Measurements from ENCODE around the gene PEX11G. TPM values are rescaled to one million over a fixed set of nuclear protein-coding genes. Genes with fewer than 3 reads are reported as not detected.
"Not testable (repeated sequence)": the region's sequence is repeated elsewhere in the genome, so short reads cannot be mapped to it uniquely, and the experiment has no call there.

Gene PEX11G
- total RNA-seq, 2 donors from 2014 or later = 0.27 to 0.74 TPM

DNA sequence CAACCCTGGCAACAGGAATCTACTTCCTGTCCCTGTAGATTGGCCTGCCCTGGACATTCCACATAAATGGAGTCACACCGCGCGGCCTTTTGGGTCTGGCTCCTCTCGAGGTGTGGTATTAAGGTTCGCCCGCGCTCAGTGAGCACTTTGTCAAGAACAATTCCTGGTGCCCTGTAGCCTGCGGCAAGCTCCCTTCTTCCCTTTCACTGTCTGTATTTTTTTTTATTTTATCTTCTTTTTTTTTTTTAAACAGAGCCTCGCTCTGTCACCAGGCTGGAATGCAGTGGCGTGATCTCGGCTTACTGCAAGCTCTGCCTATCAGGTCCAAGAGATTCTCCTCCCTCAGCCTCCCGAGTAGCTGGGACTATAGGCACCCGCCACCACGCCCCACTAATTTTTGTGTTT lies 28.3 kb downstream of the PEX11G start:
- Mint-ChIP-seq H3K27ac (peak overlapping the region in 1 of 2 donors; percentile 86), H3K36me3 (peaks cover 4 to 10% of the 10 kb centered on the region in 2 donors), H3K9me3 (peaks cover 0 to 2% of the 10 kb centered on the region in 2 donors)
- ATAC-seq (no peak), DNase-seq (ENCODE audit: low spot score in 2 of 2) (no peak)

DNA sequence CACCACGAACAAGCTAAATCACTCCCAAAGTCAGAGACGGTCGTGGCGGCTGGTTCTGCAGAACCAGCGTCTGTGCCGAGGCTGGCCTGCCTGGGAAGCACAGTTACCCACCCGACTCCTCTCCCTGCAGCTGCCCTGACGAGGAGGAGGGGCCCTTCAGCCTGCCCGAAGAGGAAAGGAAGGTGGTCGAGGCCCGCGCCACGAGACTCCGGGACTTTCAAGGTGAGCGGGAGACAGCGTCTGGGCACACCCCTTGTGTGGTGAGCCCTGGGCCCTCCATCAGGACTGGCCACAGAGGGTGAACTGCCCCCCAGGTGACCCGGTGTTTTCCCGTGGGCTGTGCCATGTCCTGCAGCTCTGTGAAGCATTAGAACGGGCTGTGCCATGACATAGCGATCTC lies 29.1 kb downstream of the PEX11G start:
- H3K27ac Mint-ChIP-seq = peak overlapping the region; percentile 64 to 95
- H3K9me3 Mint-ChIP-seq = peaks cover 0 to 9% of the 10 kb centered on the region in 2 donors
- DNase-seq (ENCODE audit: low spot score in 2 of 2) = no peak
- peaks cover 12 to 18% of the 10 kb centered on the region in 2 donors for H3K36me3 Mint-ChIP-seq
- ATAC-seq = no peak

GRCh38 chr19:7458675-7459074 lies 30.2 kb downstream of the PEX11G start:
- H3K9me3 Mint-ChIP-seq = peaks cover 9 to 14% of the 10 kb centered on the region in 2 donors
- no peak for ATAC-seq
- H3K27ac Mint-ChIP-seq = peak overlapping the region; percentile 64 to 95
- no peak for DNase-seq (ENCODE audit: low spot score in 2 of 2)
- peaks cover 23 to 28% of the 10 kb centered on the region in 2 donors for H3K36me3 Mint-ChIP-seq

- Mint-ChIP-seq H3K27ac (no peak overlapping the region), H3K36me3 (peaks cover 25 to 35% of the 10 kb centered on the region in 2 donors), H3K9me3 (peaks cover 12 to 18% of the 10 kb centered on the region in 2 donors)
- DNase-seq (ENCODE audit: low spot score in 2 of 2) (no peak), ATAC-seq (peak in 1 of 2 donors; percentile 20)
Observed at GRCh38 chr19:7456964-7457541, 31.8 kb downstream of the PEX11G start.

DNA sequence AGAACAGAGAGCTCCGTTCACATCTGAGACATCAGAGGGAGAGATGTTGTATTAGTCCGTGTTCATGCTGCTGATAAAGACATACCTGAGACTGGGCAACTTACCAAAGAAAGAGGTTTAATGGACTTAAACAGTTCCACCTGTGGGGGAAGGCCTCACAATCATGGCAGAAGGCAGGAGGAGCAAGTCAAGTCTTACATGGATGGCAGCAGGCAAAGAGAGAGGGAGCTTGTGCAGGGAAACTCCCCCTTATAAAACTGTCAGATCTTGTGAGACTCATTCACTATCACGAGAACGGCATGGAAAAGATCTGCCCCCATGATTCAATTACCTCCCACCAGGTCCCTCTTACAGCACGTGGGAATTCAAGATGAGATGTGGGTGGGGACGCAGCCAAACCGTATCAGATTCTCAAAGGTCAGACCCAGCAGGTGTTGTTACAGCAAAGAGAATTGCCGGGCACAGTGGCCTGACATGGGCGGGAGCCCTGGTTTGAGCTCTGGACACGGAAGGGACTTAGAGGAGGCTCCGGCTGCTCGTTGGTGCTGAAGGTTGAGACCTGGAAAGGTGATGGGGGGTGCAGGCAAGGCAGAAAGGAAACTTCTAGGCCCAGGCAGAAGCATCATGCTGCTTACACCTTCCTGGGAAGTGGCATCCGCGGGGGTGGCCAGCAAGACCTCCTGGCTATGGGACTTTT lies 33.1 kb downstream of the PEX11G start:
- Mint-ChIP-seq H3K27ac (peak overlapping the region; percentile 18 to 88), H3K36me3 (peaks cover 25 to 35% of the 10 kb centered on the region in 2 donors)

GRCh38 chr19:7454998-7455397 lies 33.8 kb downstream of the PEX11G start:
- DNase-seq (ENCODE audit: low spot score in 2 of 2) (no peak), ATAC-seq (no peak)
- Mint-ChIP-seq H3K36me3 (peaks cover 25 to 35% of the 10 kb centered on the region in 2 donors), H3K27ac (peak overlapping the region; percentile 18 to 88), H3K9me3 (peaks cover 12 to 27% of the 10 kb centered on the region in 2 donors)

More for the DNA sequence above, 33.1 kb downstream of the PEX11G start:
- peaks cover 12 to 20% of the 10 kb centered on the region in 2 donors for H3K9me3 Mint-ChIP-seq
- no peak for DNase-seq (ENCODE audit: low spot score in 2 of 2)
- ATAC-seq = no peak

DNA sequence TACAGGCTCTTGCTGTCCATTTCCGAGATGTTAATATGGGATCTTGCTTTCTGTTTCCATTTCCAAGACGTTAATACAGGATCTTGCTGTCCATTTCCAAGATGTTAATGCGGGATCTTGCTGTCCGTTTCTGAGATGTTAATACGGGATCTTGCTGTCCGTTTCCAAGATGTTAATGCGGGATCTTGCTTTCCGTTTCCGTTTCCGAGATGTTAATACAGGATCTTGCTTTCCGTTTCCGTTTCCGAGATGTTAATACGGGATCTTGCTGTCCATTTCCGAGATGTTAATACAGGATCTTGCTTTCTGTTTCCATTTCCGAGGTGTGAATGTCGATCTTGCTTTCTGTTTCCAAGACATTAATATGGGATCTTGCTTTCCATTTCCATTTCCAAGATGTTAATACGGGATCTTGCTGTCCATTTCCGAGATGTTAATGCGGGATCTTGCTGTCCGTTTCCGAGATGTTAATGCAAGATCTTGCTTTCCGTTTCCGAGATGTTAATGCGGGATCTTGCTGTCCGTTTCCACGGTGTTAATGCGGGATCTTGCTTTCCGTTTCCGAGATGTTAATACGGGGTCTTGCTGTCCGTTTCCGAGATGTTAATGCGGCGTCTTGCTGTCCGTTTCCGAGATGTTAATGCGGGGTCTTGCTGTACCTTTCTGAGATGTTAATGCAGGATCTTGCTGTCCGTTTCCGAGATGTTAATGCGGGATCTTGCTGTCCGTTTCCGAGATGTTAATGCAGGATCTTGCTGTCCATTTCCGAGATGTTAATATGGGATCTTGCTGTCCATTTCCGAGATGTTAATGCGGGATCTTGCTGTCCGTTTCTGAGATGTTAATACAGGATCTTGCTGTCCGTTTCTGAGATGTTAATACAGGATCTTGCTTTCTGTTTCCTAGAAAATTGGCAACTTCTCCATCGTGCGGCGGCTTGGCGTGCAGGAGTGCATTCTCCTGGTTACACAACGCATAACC lies 38.3 kb downstream of the PEX11G start:
- no peak for ATAC-seq
- Mint-ChIP-seq H3K9me3 (peaks cover 12 to 25% of the 10 kb centered on the region in 2 donors), H3K36me3 (peaks cover 25% of the 10 kb centered on the region in 2 donors), H3K27ac (no peak overlapping the region)
- no peak for DNase-seq (ENCODE audit: low spot score in 2 of 2)

DNA sequence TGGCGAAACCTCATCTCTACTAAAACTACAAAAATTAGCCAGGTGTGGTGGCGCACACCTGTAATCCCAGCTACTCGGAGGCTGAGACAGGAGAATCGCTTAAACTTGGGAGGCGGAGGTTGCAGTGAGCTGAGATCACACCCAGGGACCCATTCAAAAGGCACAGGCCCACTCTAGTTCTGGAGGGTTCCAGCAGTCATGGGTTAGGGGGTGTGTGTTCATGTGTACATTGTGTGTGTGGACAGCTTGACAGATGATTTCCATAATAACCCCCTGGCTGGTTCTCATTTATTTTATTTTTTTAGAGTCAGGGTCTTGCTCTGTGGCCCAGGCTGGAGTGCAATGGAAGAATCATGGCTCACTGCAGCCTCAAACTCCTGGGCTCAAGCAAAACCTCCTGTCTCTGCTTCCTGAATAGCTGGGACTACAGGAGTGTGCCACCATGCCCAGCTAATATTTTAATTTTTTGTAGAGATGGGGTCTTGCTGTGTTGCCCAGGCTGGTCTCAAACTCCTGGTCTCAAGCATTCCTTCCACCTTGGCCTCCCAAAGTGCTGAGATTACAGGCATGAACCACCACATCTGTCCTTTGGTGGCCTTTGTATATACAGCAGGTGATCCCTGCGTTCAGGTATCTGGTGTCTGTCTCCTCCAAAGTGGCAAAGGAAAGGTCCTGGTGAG lies 39.3 kb downstream of the PEX11G start:
- Mint-ChIP-seq H3K36me3 (peaks cover 15% of the 10 kb centered on the region in 2 donors), H3K27ac (peak overlapping the region in 1 of 2 donors; percentile 57), H3K9me3 (peaks cover 11 to 17% of the 10 kb centered on the region in 2 donors)
- ATAC-seq = peak in 1 of 2 donors; percentile 35
- DNase-seq (ENCODE audit: low spot score in 2 of 2) = not testable (repeated sequence)

GRCh38 chr19:7447648-7448047 lies 41.2 kb downstream of the PEX11G start:
- H3K36me3 Mint-ChIP-seq = no peaks in the 10 kb centered on the region
- DNase-seq (ENCODE audit: low spot score in 2 of 2) (no peak), ATAC-seq (no peak)
- peaks cover 0 to 10% of the 10 kb centered on the region in 2 donors for H3K9me3 Mint-ChIP-seq
- H3K27ac Mint-ChIP-seq = no peak overlapping the region

DNA sequence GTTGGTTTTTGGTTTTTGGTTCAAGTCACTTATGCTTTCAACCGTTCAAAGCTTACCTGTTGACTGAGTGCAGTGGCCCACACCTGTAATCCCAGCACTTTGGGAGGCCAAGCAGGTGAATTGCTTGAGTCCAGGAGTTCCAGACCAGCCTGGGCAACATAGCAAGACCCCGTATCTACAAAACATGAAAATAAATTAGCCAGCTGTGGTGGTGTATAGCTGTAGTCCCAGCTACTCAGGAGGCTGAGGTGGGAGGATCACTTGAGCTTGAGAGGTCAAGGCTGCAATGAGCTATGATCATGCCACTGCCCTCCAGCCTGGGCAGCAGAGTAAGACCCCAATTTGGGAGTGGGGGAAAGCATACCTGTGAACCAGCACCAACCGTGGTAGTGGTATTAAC lies 43.7 kb downstream of the PEX11G start:
- peak overlapping the region; percentile 50 to 53 for H3K27ac Mint-ChIP-seq
- no peaks in the 10 kb centered on the region for H3K36me3 Mint-ChIP-seq
- DNase-seq (ENCODE audit: low spot score in 2 of 2) = no peak
- peaks cover 0 to 1% of the 10 kb centered on the region in 2 donors for H3K9me3 Mint-ChIP-seq
- no peak for ATAC-seq

GRCh38 chr19:7444042-7444441 lies 44.8 kb downstream of the PEX11G start:
- ATAC-seq (no peak), DNase-seq (ENCODE audit: low spot score in 2 of 2) (no peak)
- H3K36me3 Mint-ChIP-seq = no peaks in the 10 kb centered on the region
- H3K9me3 Mint-ChIP-seq = no peaks in the 10 kb centered on the region
- peak overlapping the region in 1 of 2 donors; percentile 53 for H3K27ac Mint-ChIP-seq

- Mint-ChIP-seq H3K27ac (peak overlapping the region; percentile 78 to 81), H3K9me3 (no peaks in the 10 kb centered on the region), H3K36me3 (no peaks in the 10 kb centered on the region)
- ATAC-seq (no peak), DNase-seq (ENCODE audit: low spot score in 2 of 2) (no peak)
Observed at GRCh38 chr19:7442423-7442822, 46.4 kb downstream of the PEX11G start.

DNA sequence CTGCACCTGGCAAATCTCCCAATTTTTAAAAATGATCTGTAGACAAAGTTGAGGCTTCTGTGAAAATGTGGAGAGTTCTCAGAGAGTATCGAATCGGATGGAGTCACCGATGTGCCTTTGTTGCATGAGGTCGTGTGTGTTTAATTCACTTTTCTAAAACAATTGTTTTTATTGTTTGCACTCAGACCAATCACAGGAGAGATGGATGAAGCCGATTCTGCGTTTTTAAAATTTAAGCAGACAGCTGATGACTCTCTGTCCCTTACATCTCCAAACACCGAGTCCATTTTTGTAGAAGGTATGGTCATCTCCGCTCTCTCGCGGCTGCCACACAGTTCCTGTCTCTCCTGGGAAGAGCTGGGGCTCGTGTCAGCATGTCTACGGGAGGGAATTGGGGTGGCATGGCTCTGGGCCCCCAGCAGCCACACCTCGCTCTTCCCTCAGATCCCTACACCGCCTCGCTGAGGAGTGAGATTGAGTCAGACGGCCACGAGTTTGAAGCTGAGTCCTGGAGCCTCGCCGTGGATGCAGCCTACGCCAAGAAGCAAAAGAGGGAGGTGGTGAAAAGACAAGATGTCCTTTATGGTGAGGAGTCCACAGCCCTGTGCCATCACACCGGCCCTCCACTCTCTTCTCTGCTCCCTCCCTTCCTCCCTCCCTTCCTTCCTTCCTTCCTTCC lies 47.2 kb downstream of the PEX11G start:
- Mint-ChIP-seq H3K9me3 (no peaks in the 10 kb centered on the region), H3K27ac (peak overlapping the region; percentile 14 to 78), H3K36me3 (no peaks in the 10 kb centered on the region)
- ATAC-seq = no peak
- DNase-seq (ENCODE audit: low spot score in 2 of 2) = no peak

DNA sequence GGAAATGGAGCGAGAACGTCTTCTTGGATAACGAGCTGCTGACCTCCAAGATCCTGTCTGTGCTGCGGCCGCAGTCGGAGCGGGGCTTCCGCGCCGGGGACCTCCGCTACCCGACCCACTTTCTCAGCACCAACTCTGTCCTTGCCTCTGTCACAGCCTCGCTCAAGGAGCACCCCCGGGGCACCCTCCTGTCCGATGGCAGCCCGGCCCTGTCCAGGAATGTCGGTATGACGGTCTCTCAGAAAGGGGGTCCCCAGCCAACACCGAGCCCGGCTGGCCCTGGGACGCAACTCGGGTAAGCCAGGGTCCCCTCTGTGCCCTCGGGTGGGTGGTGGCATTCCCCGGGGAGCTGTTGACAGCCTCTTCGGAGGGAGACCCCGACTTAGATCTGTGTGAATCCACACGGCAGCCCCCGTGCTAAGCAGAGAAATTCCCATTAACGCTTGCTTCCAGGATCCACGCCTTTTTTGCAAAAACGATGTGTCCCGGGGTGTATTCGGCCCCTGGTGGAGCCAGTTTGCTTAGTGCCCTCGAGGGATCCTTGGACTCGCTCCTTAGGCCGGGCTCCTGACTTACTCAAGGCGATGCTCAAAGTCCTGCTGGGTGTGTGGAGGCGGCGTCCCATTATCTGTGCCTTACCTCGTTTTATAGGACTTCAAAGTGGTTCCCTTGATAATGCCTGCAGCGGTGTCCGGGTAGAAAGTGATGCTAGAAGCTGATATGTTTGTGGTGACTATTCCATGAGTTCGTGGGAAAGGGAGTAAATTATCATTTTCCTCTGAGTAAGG lies 48.5 kb downstream of the PEX11G start:
- H3K9me3 Mint-ChIP-seq = no peaks in the 10 kb centered on the region
- peak overlapping the region in 1 of 2 donors; percentile 68 for H3K27ac Mint-ChIP-seq
- H3K36me3 Mint-ChIP-seq = no peaks in the 10 kb centered on the region
- ATAC-seq (no peak), DNase-seq (ENCODE audit: low spot score in 2 of 2) (no peak)

DNA sequence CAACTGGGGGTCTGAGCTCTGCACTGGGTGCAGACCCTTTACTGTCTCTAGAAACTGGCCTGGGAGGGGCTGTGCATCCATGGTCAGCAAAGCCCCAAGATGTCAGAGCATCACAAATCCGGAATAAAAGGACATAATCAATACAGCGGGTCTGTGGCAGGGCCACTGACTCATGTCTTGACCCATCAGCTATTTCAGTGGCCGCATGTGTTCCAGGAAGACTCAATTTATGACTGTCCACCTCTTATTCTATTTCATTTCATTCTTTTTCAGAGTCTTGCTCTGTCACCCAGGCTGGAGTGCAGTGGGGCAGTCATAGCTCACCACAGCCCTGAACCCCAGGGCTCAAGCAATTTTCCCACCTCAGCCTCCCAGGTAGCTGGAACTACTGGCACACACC lies 53.2 kb downstream of the PEX11G start:
- Mint-ChIP-seq H3K27ac (peak overlapping the region; percentile 13 to 83), H3K36me3 (no peaks in the 10 kb centered on the region), H3K9me3 (no peaks in the 10 kb centered on the region)
- ATAC-seq (peak in 1 of 2 donors; percentile 55), DNase-seq (ENCODE audit: low spot score in 2 of 2) (no peak)
